Amniotic stem cell (primary cell): ENCODE results near the gene SBNO1.
"Not testable (repeated sequence)": the region's sequence is repeated elsewhere in the genome, so short reads cannot be mapped to it uniquely, and the experiment has no call there.

Experiments
- DNase-seq: peaks from one replicate; lab custom pipeline; 2025; lab: John Stamatoyannopoulos, UW

SBNO1 gene

DNA sequence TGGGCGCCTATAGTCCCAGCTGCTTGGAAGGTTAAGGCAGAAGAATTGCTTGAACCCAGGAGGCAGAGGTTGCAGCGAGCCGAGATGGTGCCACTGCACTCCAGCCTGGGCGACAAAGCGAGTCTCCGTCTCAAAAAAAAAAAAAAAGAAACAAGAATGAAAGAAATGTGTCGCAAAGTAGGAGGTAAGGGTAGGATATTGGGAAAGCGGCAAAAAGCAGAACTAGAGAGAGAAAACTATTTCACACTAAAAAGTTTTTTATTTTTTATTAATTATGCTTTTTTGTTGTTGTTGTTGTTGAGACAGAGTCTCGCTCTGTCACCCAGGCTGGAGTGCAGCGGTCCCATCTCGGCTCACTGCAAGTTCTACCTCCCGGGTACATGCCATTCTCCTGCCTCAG, 17.7 kb downstream of the SBNO1 start:
- DNase-seq, result no peak

DNA sequence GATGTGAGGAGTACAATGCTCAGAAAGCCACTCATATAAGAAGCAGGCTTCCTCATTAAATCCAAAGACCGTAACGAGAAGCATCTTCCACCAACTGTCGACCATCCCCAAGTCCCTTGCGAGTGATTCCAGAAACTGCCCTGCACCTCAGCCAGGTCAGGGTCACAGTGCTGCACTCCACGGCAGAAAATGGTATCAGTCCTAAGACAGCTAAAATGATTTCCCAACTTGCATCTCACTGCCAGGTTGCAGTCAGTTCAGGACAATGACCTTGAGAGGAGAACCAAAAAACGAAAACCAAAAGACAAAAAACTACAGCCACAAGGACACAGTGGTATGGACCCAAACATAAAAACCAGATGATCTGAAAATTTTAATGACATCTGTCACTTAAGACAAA, 20.6 kb downstream of the SBNO1 start:
- DNase-seq, result no peak

- no peak for DNase-seq
Observed at GRCh38 chr12:123337070-123337469, 27.6 kb downstream of the SBNO1 start.

- DNase-seq, result no peak
Observed at GRCh38 chr12:123336530-123336929, 28.1 kb downstream of the SBNO1 start.

DNA sequence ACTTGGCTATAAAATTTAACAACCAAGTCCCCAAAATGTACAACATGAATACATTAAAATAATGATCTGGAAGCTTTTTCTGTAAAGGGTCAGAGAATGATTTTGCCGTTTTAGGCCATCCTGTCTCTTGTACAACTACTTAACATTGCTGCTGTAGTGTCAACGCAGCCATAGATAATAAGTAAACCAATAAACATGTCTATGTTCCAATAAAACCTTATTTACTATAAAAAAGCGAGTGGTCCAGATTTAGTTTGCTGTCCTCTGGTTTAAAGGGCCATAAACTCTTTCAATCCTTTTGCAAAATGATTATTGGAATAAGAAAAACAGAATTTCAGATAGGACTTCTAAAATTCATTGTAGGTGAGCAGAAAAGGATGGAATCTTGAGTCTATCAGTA, 29.2 kb downstream of the SBNO1 start:
- no peak for DNase-seq

- no peak for DNase-seq
Observed at GRCh38 chr12:123329799-123330198, 34.8 kb downstream of the SBNO1 start.

DNA sequence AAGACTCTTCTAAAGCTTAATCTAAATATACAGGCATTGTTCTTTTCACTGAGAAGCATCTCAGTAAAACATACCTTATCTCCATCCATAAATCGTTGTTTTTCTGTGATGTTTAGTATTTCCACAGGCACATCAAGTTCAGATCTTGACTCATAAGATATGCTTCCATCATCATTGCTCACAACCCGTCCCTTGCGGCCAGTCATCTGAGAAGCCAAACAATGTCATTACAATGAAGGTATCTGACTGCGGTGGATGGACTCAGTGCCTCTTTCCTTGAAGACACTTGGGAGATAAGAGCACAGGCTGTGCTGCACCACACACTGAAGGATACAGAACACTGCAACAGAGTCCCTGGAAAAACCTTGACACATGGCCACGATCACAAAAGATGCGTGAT, 44.8 kb downstream of the SBNO1 start:
- no peak for DNase-seq

DNA sequence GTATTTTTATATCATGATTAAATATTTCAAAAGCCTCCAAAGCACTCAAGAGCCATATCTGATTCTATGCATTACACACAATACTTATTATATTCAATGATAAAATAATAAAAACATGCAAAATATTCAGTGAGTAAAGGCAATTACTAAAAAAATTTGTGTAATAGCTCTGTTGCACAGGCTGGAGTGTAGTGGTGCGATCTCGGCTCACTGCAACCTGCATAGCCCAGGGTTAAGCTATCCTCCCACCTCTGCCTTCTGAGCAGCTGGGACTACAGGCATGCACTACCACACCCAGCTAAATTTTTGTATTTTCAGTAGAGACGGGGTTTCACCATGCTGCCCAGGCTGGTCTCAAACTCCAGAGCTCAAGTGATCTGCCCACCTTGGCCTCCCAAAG, 45.4 kb downstream of the SBNO1 start:
- DNase-seq, result no peak

DNA sequence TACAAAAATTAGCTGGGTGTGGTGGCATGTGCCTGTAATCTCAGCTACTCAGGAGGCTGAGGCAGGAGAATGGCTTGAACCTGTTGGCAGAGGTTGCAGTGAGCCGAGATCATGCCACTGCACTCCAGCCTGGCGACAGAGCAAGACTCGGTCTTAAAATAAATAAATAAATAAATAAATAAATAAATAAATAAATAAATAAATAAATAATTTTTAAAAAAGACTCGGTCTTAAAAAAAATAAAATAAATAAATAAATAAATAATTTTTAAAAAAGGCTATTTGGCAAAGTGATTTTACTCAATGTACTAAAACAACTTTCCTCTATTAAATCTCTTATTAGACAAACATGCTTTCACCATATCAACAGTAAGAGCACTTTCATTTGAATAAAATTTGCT, 51.6 kb downstream of the SBNO1 start:
- DNase-seq, result not testable (repeated sequence)

GRCh38 chr12:123306200-123306599, 58.4 kb downstream of the SBNO1 start:
- DNase-seq, result no peak

GRCh38 chr12:123305136-123305535, 59.5 kb downstream of the SBNO1 start:
- DNase-seq, result no peak

GRCh38 chr12:123293178-123293760, 71.4 kb downstream of the SBNO1 start:
- DNase-seq, result no peak

- no peak for DNase-seq
Observed at GRCh38 chr12:123289911-123290310, 74.7 kb downstream of the SBNO1 start.

DNA sequence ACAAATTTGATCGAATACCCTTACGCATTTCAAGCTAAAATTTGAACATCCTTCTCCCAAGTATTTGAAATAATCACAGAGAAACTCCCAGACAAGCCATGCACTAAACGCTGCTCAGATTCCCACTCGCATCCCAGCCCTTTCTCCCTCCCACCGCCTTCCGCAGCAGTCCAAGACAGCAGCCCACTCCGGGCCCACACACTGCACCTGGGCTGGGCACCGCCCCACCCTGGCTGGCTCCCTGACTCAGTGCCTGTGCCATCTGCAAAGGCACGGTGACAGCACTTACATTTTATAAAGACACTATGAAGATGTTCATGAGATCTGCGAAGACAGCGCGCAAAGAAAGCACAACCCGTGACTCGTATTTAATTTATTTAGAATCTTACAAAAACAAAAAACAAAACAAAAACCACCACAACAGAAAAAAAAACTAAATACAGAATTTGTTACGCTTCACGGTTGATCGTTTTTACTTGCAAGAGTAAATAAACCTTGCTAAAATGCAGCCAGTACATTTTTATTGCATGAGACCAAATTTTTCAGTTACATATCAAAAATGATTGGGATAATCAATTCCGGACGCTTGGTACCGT, 75.8 kb downstream of the SBNO1 start:
- no peak for DNase-seq

GRCh38 chr12:123286652-123287373, 77.8 kb downstream of the SBNO1 start:
- DNase-seq, result no peak

DNA sequence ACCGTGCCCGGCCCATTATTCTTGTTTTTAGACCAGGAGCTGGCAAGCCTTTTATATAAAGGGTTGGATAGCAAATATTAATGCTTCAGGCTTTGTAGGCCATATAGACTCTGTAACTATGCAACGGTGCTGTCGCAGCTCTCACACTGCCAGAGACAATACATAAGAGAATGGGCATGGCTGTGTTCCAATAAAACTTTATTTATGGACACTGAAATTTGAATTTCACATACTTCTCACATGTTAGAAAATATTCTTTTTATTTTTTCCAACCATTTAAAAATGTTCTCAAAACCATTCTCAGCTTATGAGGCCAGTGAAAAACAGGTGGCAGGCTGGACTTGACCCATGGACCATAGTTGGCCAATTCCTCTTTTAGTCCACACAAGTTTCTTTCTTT, 80.0 kb downstream of the SBNO1 start:
- DNase-seq, result no peak

DNA sequence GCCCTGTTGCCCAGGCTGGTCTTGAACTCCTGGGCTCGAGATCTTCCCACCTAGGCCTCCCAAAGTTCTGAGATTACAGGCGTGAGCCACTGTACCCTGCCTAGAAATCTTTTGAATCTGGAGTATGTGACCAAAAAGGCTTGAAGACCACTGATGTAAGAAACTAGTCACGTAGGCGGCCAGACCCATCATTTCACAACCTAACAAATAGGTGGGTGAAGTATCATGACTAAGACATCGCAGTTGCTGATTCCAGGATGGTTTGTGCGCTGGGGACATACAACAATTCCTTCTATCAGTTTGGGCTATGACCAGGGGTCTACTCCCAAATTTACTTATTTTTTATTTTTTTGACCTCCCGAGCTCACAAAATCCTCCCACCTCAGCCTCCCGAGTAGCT, 81.2 kb downstream of the SBNO1 start:
- DNase-seq, result no peak

GRCh38 chr12:123282111-123282510, 82.5 kb downstream of the SBNO1 start:
- DNase-seq, result no peak

DNA sequence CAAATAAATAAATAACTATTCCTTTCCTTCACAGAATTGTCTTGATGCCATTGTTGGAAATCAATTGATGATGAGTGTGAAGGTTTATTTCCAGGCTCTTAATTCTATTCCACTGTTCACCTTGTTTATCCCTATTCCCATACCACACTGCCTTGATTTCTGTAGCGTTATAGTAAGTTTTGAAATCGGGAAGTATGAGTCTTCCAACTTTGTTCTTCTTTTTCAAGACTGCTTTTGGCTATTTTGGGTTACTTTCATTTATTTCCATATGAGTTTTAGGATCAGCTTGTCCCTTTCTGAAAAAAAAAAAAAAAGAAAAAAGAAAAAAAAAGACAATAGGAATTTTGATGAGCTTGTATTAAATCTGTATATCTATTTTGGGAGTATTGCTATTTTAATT, 83.7 kb downstream of the SBNO1 start:
- no peak for DNase-seq

DNA sequence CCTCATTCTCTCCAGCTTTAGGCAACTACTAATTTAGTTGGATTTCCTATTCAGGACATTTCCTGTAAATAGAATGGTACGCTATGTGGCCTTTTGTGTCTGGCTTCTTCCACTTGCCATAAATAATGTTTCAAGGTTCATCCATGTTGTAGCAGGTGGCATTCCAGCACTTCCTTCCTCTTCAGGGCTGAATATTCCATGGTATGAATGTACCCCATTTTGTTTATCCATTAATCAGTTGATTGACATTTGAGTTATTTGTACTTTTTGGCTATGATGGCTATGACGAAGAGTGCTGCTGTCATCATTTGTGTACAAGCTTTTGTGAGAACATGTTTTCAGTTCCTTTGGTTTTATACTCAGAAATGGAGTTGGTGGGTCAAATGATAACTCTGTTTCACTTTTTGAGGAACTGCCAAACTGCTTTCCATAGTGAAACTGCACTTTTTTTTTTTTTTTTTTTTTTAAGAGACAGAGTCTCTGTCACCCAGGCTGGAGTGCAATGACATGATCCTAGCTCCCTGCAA, 86.5 kb downstream of the SBNO1 start:
- no peak for DNase-seq

DNA sequence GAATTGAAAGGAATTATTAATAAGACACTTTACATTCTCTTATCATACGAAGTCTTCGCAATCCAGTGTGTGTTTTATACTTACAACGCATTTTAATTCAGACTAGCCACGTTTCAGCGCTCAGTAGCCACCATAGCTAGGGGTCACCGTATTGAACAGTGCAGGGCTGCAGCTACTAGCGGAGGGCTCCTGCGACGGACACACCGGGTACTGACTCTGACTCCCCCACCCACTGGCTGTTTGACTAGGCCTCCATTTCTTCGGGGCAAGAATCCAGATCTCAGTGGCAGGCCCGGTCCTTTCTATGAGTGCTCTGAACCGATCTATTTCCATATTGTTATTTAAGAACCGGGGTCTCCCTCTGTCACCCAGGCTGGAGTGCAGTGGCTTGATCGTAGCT, 91.5 kb downstream of the SBNO1 start:
- no peak for DNase-seq

DNA sequence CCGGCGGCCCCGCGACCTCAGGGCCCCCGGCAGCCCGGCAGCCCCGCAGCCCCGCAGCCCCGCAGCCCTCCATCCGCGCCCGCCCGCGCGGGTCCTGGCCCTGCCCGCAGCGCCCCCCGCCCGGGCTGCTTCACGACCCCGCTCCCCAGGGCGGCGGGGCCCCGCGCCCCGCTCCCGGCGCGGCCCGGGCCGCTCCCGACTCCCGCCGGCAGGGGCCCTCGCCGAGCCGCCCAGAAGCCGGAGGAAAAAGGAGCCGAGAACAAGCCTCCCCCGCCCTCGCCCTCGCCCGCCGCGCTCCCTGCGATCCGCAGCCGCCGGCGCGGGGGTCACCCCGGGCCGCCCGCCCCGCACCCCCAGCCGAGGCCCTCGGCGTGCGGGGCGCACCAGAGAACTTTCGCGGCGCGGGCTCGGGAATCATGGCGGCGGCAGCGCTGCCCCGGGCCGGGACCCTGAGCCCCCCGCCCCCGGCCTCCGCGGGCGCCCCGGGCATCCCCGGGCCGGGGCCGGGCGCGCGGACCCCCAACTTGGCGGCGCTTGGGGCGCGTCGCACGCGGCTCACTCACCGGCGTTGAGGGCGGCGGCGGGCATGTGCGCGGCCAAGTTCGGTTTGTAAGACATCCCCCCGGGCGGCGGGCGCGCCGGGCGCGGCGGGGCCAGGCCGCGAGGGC, 93.5 kb downstream of the SBNO1 start:
- DNase-seq, result peak; percentile 57
